Activated CD8-positive, alpha-beta T cell treated with anti-CD3 and anti-CD28 coated beads for 36 hours (primary cell): Measurements from ENCODE around the gene ATAT1. TPM values are rescaled to one million over a fixed set of nuclear protein-coding genes. Genes with fewer than 3 reads are reported as not detected.
"Not testable (repeated sequence)": the region's sequence is repeated elsewhere in the genome, so short reads cannot be mapped to it uniquely, and the experiment has no call there.

ENCODE experiments used
- ATAC-seq: fragments of 200-7000 bp; cut with Tn5 transposase; one replicate; pipeline ENCODE4 v1.10.0; 2021; ENCODE audit warnings: mild to moderate bottlenecking, moderate library complexity
- CTCF ChIA-PET: fragments of 350-600 bp; sonication (Branson Sonifier 250); formaldehyde crosslinking; loops from one replicate; lab custom pipeline; 2021; ENCODE audit warnings: antibody characterized with exemption; lab: Charles Lee
- POLR2A ChIA-PET: fragments of 350-600 bp; sonication (Branson Sonifier 250); formaldehyde crosslinking; loops from one replicate; lab custom pipeline; 2021; ENCODE audit warnings: antibody characterized with exemption; lab: Charles Lee
- DNase-seq: peaks from one replicate; pipeline ENCODE4 v3.0.0-alpha.2; 2020
- H3K27ac Mint-ChIP-seq: one replicate; pipeline ENCODE4 v1.8.0; 2021; ENCODE audit warnings: mild to moderate bottlenecking, mixed read lengths
- H3K27me3 Mint-ChIP-seq: one replicate; pipeline ENCODE4 v1.8.0; 2021; ENCODE audit warnings: mixed read lengths
- H3K36me3 Mint-ChIP-seq: one replicate; pipeline ENCODE4 v1.8.0; 2021; ENCODE audit warnings: low read depth, mixed read lengths
- H3K4me1 Mint-ChIP-seq: one replicate; pipeline ENCODE4 v1.8.0; 2021; ENCODE audit warnings: low read depth, mixed read lengths
- H3K4me3 Mint-ChIP-seq: one replicate; pipeline ENCODE4 v1.8.0; 2021; ENCODE audit warnings: mild to moderate bottlenecking, moderate library complexity, mixed read lengths
- H3K9me3 Mint-ChIP-seq: one replicate; pipeline ENCODE4 v1.8.0; 2021; ENCODE audit warnings: mixed read lengths
- intact Hi-C: fragments of 100-400 bp; cut with micrococcal nuclease; formaldehyde crosslinking; loops from one replicate; pipeline ENCODE4 v1.10.0; 2022
- total RNA-seq, 2 experiments: library from RNA; stranded (reverse); gene quantifications; one replicate each; pipeline ENCODE4 v1.2.3, GENCODE V29; 2021
- TF ChIP-seq, protein P1 (sequence below): fragments of 200-600 bp; IDR thresholded peaks from one replicate; pipeline ENCODE4 v1.8.0; 2022; ENCODE audit warnings: antibody characterized with exemption, mild to moderate bottlenecking

Gene ATAT1
- total RNA-seq, 2 experiments from 2014 or later = 7.5 to 7.8 TPM

- no peak for ATAC-seq
- Mint-ChIP-seq H3K36me3 (peaks cover 34% of the 10 kb centered on the region), H3K4me1 (no peaks in the 10 kb centered on the region)
Observed at GRCh38 chr6:30657454-30657853, 30.8 kb downstream of the ATAT1 start.

GRCh38 chr6:30657922-30658321 is 31.2 kb downstream of the ATAT1 start:
- H3K27ac Mint-ChIP-seq = peak overlapping the region; percentile 10
- CTCF ChIA-PET = interaction anchor here (1.5 kb wide), 1 partner anchor 65 kb away, joined by 3 read pairs; no protein-coding TSS in a partner anchor

More at GRCh38 chr6:30657454-30657853, 30.8 kb downstream of the ATAT1 start:
- no peak overlapping the region for H3K4me3 Mint-ChIP-seq
- peak overlapping the region; percentile 10 for H3K27ac Mint-ChIP-seq
- H3K27me3 Mint-ChIP-seq = no peaks in the 10 kb centered on the region
- ChIA-PET CTCF (interaction anchor here (1.5 kb wide), 2 partner anchors 11 to 65 kb away, joined by 3 read pairs; no protein-coding TSS in a partner anchor), POLR2A (interaction anchor here (0.6 to 2.0 kb wide), 3 partner anchors 39 to 97 kb away, joined by 3 to 5 read pairs (median 4); partner anchors contain the start of gene MRPS18B)
- no peaks in the 10 kb centered on the region for H3K9me3 Mint-ChIP-seq
- no peak for DNase-seq
- intact Hi-C loops = no loop called here
- TF ChIP-seq, protein P1, sequence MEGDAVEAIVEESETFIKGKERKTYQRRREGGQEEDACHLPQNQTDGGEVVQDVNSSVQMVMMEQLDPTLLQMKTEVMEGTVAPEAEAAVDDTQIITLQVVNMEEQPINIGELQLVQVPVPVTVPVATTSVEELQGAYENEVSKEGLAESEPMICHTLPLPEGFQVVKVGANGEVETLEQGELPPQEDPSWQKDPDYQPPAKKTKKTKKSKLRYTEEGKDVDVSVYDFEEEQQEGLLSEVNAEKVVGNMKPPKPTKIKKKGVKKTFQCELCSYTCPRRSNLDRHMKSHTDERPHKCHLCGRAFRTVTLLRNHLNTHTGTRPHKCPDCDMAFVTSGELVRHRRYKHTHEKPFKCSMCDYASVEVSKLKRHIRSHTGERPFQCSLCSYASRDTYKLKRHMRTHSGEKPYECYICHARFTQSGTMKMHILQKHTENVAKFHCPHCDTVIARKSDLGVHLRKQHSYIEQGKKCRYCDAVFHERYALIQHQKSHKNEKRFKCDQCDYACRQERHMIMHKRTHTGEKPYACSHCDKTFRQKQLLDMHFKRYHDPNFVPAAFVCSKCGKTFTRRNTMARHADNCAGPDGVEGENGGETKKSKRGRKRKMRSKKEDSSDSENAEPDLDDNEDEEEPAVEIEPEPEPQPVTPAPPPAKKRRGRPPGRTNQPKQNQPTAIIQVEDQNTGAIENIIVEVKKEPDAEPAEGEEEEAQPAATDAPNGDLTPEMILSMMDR = no peak

DNA sequence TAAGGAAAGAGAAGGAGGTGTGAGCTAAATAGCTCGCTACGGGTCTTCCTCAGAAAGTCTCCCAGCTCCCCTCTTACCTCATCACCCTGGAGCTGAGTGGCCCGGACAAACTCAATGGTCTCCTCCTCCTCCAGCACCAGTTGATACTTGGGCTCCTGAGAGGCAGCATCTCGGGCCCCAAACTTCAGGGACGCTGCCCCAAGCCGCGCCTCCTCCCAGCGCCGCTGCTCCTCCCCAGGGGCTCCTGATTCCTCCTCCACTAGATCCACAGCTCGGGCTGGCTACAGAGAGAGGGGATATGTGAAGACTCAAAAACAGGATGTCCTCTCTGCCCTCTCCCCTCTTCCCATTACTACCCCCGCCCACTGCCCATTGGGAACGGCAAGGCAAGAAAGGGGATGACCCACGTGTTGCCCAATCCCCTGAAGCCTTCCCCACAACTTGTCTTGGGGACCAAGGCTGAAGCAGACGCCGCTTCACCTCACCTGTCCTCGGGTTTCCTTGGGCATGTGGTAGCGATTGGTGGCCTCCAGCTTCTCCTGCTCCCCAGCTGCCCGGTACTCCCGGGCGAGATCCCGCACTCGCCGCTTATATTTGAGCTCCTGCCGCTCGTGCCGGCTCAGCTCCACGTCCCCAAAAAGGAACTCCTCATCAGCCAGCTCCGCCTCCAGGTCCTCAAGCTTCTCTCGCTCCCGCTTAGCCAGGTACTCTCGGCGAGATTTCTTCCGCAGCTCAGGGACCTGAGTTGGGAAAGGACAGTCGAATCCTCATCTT is 38.5 kb downstream of the ATAT1 start:
- ATAC-seq = no peak
- Mint-ChIP-seq H3K4me3 (no peak overlapping the region), H3K4me1 (peaks cover 15% of the 10 kb centered on the region), H3K36me3 (peaks cover 46% of the 10 kb centered on the region), H3K9me3 (no peaks in the 10 kb centered on the region), H3K27me3 (no peaks in the 10 kb centered on the region), H3K27ac (no peak overlapping the region)
- DNase-seq = no peak
- intact Hi-C loops = no loop called here
- TF ChIP-seq, protein P1 = no peak
- ChIA-PET POLR2A (interaction anchor here (0.8 to 1.5 kb wide), 6 partner anchors 12 to 68 kb away, joined by 3 to 4 read pairs (median 3); no protein-coding TSS in a partner anchor), CTCF (interaction anchor here (0.8 to 2.1 kb wide), 9 partner anchors 10 to 66 kb away, joined by 3 to 6 read pairs (median 4); no protein-coding TSS in a partner anchor)

More at GRCh38 chr6:30657922-30658321, 31.2 kb downstream of the ATAT1 start:
- H3K9me3 Mint-ChIP-seq, H3K4me3 Mint-ChIP-seq, DNase-seq, intact Hi-C loops, H3K4me1 Mint-ChIP-seq, ATAC-seq, H3K27me3 Mint-ChIP-seq: not testable (repeated sequence)
- POLR2A ChIA-PET = interaction anchor here (2.0 kb wide), 1 partner anchor 42 kb away, joined by 4 read pairs; no protein-coding TSS in a partner anchor
- peaks cover 38% of the 10 kb centered on the region for H3K36me3 Mint-ChIP-seq

DNA sequence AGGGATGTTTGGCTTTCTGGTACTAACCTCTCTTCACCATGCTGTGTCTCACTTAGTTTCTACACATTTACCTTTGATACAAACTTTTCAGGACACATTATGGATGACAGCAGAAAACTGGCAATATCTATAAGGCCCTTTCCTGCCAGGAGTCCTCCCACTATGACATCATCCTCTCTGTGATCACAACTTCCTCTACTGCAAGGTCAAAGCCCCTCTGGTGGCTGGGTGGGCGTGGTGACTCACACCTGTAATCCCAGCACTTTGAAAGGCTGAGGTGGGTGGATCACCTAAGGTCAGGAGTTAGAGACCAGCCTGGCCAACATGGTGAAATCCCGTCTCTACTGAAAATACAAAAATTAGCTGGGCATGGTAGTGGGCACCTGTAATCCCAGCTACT is 39.6 kb downstream of the ATAT1 start:
- H3K4me3 Mint-ChIP-seq, H3K9me3 Mint-ChIP-seq, intact Hi-C loops, H3K27me3 Mint-ChIP-seq: not testable (repeated sequence)
- ATAC-seq (peak; percentile 95), DNase-seq (peak; percentile 88)
- peaks cover 25% of the 10 kb centered on the region for H3K4me1 Mint-ChIP-seq
- ChIA-PET CTCF (interaction anchor here (1.0 to 2.1 kb wide), 3 partner anchors 13 to 65 kb away, joined by 3 to 7 read pairs (median 6); no protein-coding TSS in a partner anchor), POLR2A (interaction anchor here (1.3 kb wide), 1 partner anchor 33 kb away, joined by 3 read pairs; no protein-coding TSS in a partner anchor)
- peaks cover 53% of the 10 kb centered on the region for H3K36me3 Mint-ChIP-seq
- H3K27ac Mint-ChIP-seq = peak overlapping the region; percentile 83

DNA sequence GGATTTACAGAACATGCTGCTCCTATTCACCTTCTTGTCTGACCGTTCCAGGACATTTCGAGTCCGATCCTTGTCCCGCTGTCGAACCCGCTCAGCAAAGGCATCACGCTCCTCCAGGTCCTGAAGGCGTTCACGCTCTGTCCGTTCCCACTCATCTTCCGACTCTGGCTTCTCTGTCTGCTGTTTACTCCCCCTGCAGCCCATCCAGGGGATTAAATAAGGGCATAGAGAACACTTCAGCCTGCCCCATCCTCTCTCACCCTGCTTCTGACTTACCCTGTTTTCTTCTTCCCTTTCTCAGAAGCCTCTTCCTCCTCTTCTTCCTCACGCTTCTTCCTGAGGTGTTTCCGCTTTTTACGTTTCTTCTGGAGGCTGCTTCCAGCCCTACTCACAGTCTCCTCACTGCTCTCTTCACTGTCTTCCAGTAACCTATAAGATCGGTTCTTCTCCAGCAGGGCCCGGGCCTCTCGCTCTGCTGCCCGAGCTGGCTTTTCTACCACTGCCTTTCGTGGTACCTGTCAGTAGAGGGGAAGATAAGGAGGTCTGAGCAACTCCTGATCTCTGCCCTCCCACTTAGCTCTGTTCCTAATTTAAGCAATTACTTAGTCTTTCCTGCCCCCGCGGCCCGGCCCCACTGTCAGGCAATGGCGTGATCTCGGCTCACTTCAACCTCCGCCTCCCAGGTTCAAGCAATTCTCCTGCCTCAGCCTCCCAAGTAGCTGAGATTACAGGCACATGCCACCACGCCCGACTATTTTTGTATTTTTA is 44.3 kb downstream of the ATAT1 start:
- H3K27me3 Mint-ChIP-seq = no peaks in the 10 kb centered on the region
- intact Hi-C loops = no loop called here
- POLR2A ChIA-PET = interaction anchor here (1.1 to 15.7 kb wide), 3 partner anchors 50 to 181 kb away, joined by 3 to 500 read pairs (median 13); partner anchors contain the start of genes MDC1, MRPS18B, PPP1R10 and TUBB
- H3K4me3 Mint-ChIP-seq = peak overlapping the region; percentile 74
- no peak overlapping the region for H3K27ac Mint-ChIP-seq
- DNase-seq = no peak
- CTCF ChIA-PET = interaction anchor here (1.5 to 18.6 kb wide), 2 partner anchors 53 to 59 kb away, joined by 4 to 704 read pairs; partner anchors contain the start of genes MDC1, MRPS18B and TUBB
- H3K9me3 Mint-ChIP-seq = no peaks in the 10 kb centered on the region
- peaks cover 32% of the 10 kb centered on the region for H3K4me1 Mint-ChIP-seq
- H3K36me3 Mint-ChIP-seq = peaks cover 25% of the 10 kb centered on the region
- ATAC-seq = no peak
- TF ChIP-seq, protein P1 = no peak
